LNCaP clone FGC (cell line): Measurements from ENCODE around the gene CDYL.

Source experiments
- DNase-seq: peaks from one replicate; pipeline ENCODE4 v3.0.0-alpha.2; 2011; ENCODE audit warnings: low read depth
- H3K4me3 ChIP-seq: 2 replicates; pipeline ENCODE4 v1.5.1; 2011; ENCODE audit warnings: mild to moderate bottlenecking, low read depth, low read length, control low read depth
- CTCF ChIP-seq: IDR thresholded peaks from 2 replicates; pipeline ENCODE4 v1.5.1; 2012; ENCODE audit warnings: mild to moderate bottlenecking; ENCODE audit not compliant: control insufficient read depth, insufficient read depth; ENCODE audit errors: extremely low read depth

The CDYL gene

GRCh38 chr6:4731996-4732395 lies 44.2 kb upstream of the CDYL start:
- no peak for DNase-seq
- no peak for TF ChIP-seq CTCF
- no peak overlapping the region for H3K4me3 ChIP-seq

- DNase-seq, result no peak
- no peak overlapping the region for H3K4me3 ChIP-seq
- TF ChIP-seq CTCF, result no peak
Observed at GRCh38 chr6:4732691-4733315, 43.4 kb upstream of the CDYL start.

GRCh38 chr6:4736371-4736873 lies 39.8 kb upstream of the CDYL start:
- DNase-seq, result peak; percentile 58
- TF ChIP-seq CTCF, result no peak
- H3K4me3 ChIP-seq, result no peak overlapping the region

- no peak for DNase-seq
- TF ChIP-seq CTCF, result no peak
- H3K4me3 ChIP-seq, result no peak overlapping the region
Observed at GRCh38 chr6:4740032-4740431, 36.2 kb upstream of the CDYL start.

- TF ChIP-seq CTCF, result no peak
- no peak overlapping the region for H3K4me3 ChIP-seq
- DNase-seq, result peak; percentile 38
Observed at GRCh38 chr6:4743062-4743461, 33.1 kb upstream of the CDYL start.

GRCh38 chr6:4743926-4744325 lies 32.3 kb upstream of the CDYL start:
- no peak overlapping the region for H3K4me3 ChIP-seq
- DNase-seq, result no peak
- no peak for TF ChIP-seq CTCF

GRCh38 chr6:4747588-4747987 lies 28.6 kb upstream of the CDYL start:
- no peak for DNase-seq
- H3K4me3 ChIP-seq, result no peak overlapping the region
- no peak for TF ChIP-seq CTCF
